ENCODE measurements around the gene RSPRY1. TPM values are rescaled to one million over a fixed set of nuclear protein-coding genes. Genes with fewer than 3 reads are reported as not detected.

Gene RSPRY1
- polyA plus RNA-seq, 1 of the 3 experiments (the other 2 are of a cell fraction) = 16.6 TPM

DNA sequence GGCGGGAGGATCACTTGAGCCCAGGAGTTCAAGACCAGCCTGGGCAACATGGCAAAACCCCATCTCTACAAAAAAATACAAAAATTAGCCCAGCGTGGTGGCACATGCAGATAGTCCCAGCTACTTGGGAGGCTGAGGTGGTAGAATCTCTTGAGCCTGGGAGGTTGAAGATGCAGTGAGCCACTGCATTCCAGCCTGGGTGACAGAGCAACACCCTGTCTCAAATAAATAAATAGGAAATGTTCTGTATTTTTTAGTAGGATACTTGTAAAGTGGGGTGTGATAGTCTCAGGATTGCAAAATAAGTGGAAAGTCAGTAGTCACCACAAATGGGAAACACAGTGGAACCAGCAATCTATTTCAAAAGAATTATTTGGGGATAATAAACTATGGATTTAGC is 4.0 kb downstream of the RSPRY1 start:
- peaks cover 6 to 33% of the 10 kb centered on the region in 2 experiments for H3K4me1 ChIP-seq (ENCODE audit: control insufficient read depth in 1 of 2, insufficient read depth in 2 of 2, low read depth in 1 of 2, low read length in 1 of 2)
- no peaks in the 10 kb centered on the region for H3K27me3 ChIP-seq (ENCODE audit: insufficient read depth)
- H3F3A ChIP-seq (replicated peaks; ENCODE audit: insufficient read depth) = peaks cover 23% of the 10 kb centered on the region
- POLR2A ChIA-PET = no interaction called here
- no peaks in the 10 kb centered on the region for H3K9me3 ChIP-seq
- no peak for DNase-seq
- peaks cover 88% of the 10 kb centered on the region for H3K79me2 ChIP-seq (ENCODE audit: insufficient read depth)
- H3K9ac ChIP-seq = no peak overlapping the region
- no peaks in the 10 kb centered on the region for H4K20me1 ChIP-seq (ENCODE audit: insufficient read depth)
- no peak overlapping the region for H3K4me3 ChIP-seq (ENCODE audit: low read depth in 2 of 2, low read length in 1 of 2)
- no peaks in the 10 kb centered on the region for H3K9me2 ChIP-seq
- WGBS (ENCODE audit: low lambda C conversion rate) = 91% methylated on average over 2 of the region's 2 CpGs
- CTCF ChIA-PET = interaction anchor here (1.0 to 1.8 kb wide), 4 partner anchors 19 to 110 kb away, joined by 3 to 5 read pairs (median 4); partner anchors contain the start of gene CPNE2
- H3K36me3 ChIP-seq (replicated peaks in 1 of 2; ENCODE audit: control insufficient read depth in 1 of 2, insufficient read depth in 2 of 2, low read length in 1 of 2) = peaks cover 0 to 7% of the 10 kb centered on the region in 2 experiments
- no peak overlapping the region; the same call in 1 of the 2 replicates for H3K4me2 ChIP-seq
- H3K27ac ChIP-seq (ENCODE audit: low read depth in 2 of 2, low read length in 1 of 2) = peak overlapping the region in 1 of 2 experiments; percentile 98; a peak in 2 of 4 replicates
- H2AFZ ChIP-seq (ENCODE audit: low read depth) = no peak overlapping the region
- TF ChIP-seq RAD21 (IDR thresholded peaks at IDR 0.05; ENCODE audit: low read length) = no peak
- no peak for TF ChIP-seq FOXJ3 (CRISPR knock-in tag; IDR thresholded peaks at IDR 0.05)
- no peak for TF ChIP-seq ZBTB33 (IDR thresholded peaks at IDR 0.05; ENCODE audit: borderline replicate concordance, low read depth)
- TF ChIP-seq CHD2 (IDR thresholded peaks at IDR 0.05; ENCODE audit: low read length, partially characterized antibody) = no peak
- TF ChIP-seq SMC3 (IDR thresholded peaks at IDR 0.05; ENCODE audit: low read depth, low read length) = no peak
- TF ChIP-seq, protein P1, sequence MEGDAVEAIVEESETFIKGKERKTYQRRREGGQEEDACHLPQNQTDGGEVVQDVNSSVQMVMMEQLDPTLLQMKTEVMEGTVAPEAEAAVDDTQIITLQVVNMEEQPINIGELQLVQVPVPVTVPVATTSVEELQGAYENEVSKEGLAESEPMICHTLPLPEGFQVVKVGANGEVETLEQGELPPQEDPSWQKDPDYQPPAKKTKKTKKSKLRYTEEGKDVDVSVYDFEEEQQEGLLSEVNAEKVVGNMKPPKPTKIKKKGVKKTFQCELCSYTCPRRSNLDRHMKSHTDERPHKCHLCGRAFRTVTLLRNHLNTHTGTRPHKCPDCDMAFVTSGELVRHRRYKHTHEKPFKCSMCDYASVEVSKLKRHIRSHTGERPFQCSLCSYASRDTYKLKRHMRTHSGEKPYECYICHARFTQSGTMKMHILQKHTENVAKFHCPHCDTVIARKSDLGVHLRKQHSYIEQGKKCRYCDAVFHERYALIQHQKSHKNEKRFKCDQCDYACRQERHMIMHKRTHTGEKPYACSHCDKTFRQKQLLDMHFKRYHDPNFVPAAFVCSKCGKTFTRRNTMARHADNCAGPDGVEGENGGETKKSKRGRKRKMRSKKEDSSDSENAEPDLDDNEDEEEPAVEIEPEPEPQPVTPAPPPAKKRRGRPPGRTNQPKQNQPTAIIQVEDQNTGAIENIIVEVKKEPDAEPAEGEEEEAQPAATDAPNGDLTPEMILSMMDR (IDR thresholded peaks at IDR 0.05) = no peak
- no peak for TF ChIP-seq JUND (IDR thresholded peaks at IDR 0.05)
- TF ChIP-seq EZH2phosphoT487 (IDR thresholded peaks at IDR 0.05; ENCODE audit: borderline replicate concordance, low read depth) = no peak
- TF ChIP-seq ELF1 (IDR thresholded peaks at IDR 0.05) = no peak
- TF ChIP-seq NFIC (IDR thresholded peaks at IDR 0.05; ENCODE audit: borderline replicate concordance) = no peak
- no peak for TF ChIP-seq TCF12 (IDR thresholded peaks at IDR 0.05)
- TF ChIP-seq RXRA (IDR thresholded peaks at IDR 0.05; ENCODE audit: borderline replicate concordance, low read depth) = no peak
- TF ChIP-seq USF1 (IDR thresholded peaks at IDR 0.05; ENCODE audit: borderline replicate concordance, low read depth) = no peak
- no peak for TF ChIP-seq GATA2 (CRISPR knock-in tag; IDR thresholded peaks at IDR 0.05)
- TF ChIP-seq USF2 (IDR thresholded peaks at IDR 0.05; ENCODE audit: borderline replicate concordance, low read depth, low read length) = no peak
- TF ChIP-seq MEF2A (IDR thresholded peaks at IDR 0.05; ENCODE audit: borderline replicate concordance, low read depth) = no peak

All from SK-N-SH (cell line).